Body of pancreas (tissue), 4 donors: ENCODE measurements around the gene BICRAL.

Experiments
- CTCF ChIP-seq, 7 experiments: fragments of 450-650 bp in 4 of 7; fragments of 200-600 bp in 3 of 7; sonication (generic) in 3 of 7; IDR thresholded peaks; one replicate each; pipeline ENCODE4 v1.5.1; 2016 to 2019; ENCODE audit warnings: antibody characterized with exemption in 7 of 7
- POLR2A ChIP-seq, 3 donors: fragments of 450-650 bp; IDR thresholded peaks; one replicate each; pipeline ENCODE4 v1.6.1; 2016; ENCODE audit warnings: antibody characterized with exemption in 3 of 3, mild to moderate bottlenecking in 2 of 3

- TF ChIP-seq CTCF (IDR thresholded peaks at IDR 0.05) (no peak), POLR2A (IDR thresholded peaks at IDR 0.05) (no peak)
Measured at GRCh38 chr6:42769051-42769450, 12.8 kb upstream of the BICRAL start.
